Kasumi-1 (cell line): ENCODE results near the gene PDXP.

Experiments
- DNase-seq, 2 experiments: peaks; one replicate each; lab custom pipeline; 2025; lab: John Stamatoyannopoulos, UW

The PDXP gene

DNA sequence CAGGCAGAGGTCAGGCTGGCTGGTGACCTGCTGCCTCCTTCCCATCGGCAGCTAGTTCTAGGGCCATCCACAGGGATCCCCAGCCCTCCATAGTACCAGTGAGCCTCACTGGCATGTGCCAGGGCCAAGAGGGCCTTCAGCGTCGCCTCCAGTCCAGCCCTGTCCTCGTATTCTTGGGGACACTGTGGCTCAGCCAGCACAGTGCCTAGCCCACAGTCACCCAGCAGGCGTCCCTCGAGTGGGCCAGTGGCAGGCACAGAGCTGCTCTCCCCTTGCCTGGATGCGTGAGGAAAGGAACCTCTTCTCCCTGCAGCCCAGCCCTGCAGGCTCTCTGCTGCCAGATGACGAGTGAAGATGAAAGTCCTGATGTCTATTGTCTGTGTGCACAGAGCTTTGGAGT, 29.7 kb upstream of the PDXP start:
- DNase-seq: no peak

DNA sequence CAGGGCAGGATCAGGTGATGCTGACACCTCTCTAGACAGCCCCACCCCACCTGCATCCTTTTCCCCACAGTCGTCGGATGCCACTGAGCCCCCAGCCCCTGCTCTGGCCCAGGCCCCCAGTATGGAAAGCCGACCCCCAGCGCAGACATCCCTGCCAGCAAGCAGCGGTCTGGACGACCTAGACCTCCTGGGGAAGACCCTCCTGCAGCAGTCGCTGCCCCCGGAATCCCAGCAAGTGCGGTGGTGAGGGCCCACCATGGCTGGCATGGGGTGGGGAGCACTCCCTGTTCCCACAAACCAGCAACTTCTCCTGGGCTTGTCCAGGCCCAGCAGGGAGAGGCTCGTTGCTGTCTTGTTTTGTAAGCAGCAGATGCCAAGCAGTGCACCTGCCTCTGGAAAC, 28.6 kb upstream of the PDXP start:
- no peak for DNase-seq

DNA sequence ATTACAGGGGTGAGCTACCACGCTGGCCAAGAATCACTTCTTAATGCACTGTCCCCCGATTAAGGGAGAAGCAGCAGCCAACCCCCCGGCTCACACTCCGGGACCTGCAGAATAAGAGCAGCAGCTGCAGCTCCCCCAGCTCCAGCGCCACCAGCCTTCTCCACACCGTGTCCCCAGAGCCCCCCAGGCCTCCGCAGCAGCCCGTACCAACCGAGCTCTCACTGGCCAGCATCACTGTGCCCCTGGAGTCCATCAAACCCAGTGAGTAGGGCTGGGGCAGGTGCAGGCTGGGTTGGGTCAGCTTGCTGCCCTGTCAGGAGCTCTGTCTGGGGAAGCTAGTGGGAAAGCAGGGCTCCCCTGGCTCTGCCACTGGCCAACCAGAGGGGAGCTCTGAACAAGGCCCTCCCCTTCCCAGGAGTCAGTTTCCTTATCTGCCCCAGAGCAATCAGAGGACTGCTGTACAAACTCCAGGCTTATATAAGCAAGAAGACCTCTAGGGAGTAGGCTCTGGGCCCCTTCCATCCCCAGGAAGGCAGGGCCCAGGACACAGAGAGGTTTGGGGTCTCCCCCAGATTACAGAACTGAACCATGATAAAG, 27.6 kb upstream of the PDXP start:
- DNase-seq: no peak

DNA sequence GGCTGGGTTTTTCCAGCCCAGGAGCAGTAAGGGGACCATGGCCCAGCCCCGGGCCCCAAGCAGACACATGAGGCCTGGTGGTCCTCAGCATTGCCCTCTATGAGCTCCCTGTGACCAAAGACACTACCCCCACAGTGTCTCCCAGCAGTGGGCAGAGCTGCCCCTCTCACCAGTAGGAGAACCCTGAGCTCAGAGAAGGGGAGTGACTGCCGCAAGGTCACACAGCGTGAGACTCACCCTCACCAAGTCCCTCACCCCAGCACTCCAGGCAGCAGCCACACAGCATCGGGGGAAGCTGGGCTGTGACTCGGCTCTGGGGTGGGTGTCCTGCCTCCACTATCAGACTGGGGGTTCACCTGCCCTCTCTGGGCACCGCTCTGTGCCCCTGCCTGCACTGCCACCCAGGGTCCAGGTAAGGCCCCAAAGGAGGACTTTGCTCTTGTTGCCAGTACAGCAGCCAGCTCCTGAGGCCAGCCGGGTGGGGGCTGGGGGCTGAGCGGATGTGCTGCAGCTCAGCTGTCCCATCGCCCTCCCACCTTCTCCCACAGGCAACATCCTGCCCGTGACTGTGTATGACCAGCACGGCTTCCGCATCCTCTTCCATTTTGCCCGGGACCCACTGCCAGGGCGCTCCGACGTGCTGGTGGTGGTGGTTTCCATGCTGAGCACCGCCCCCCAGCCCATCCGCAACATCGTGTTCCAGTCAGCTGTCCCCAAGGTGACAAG, 26.9 kb upstream of the PDXP start:
- DNase-seq: no peak

DNA sequence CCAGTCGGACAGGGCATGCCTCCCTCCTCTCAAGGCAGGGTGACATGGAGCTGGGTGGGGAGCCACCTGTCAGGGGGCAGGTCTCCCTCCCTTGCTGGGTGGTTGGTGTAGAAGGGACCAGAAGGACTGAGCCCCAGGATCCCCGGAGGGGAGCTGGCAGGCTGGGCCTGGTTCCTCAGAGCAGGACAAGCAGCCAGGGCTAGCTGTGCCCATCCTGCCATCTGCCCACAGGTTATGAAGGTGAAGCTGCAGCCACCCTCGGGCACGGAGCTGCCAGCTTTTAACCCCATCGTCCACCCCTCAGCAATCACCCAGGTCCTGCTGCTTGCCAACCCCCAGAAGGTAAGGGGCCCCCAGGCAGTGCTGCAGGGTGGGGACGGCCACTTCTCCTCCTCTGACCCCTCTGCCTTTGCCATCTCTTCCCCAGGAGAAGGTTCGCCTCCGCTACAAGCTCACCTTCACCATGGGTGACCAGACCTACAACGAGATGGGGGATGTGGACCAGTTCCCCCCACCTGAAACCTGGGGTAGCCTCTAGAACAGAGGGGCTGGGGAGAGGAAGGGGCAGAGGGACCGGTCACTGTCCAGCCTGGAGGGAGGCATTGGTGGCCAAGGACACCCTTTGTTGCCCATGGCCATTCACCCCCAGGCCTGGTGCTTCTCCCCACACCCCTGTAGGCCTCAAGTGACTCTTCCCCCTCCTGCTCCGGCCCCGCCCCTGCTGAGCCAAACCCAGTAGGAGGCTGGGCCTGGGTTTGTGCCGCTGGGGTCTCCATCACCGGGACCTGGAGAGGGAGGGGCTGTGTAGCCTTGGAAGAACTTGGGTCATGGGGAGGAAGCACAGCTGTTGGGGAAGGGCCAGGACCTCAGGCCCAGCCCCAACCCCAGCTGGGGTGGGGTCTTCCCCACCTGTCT, 26.1 kb upstream of the PDXP start:
- DNase-seq: no peak

DNA sequence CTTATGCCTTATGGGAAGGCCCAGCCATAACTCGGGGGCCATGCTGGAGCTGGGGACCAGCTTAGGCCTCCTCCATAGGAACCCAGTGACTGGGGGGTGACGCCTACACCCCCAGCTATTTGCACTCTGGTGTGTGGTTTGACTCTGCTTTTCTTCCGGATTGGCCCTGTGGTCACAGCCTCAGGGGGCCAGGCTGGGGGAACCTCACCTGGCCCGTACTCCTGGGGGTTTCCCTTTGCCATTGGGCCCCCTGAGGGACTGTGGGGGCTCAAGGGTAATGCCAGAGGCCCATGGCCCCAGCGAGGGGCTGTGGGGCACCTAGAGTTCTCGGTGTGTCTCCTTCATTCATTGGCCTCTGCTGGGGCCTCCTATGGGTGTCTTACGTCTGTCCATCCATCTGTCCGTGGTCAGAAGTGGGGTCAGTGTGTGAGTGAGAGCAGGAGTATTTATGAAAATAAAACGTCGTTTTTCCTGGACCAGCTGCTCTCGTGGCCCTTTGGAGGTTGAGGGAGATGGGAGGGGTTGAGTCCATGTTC, 25.4 kb upstream of the PDXP start:
- DNase-seq: peak; percentile 74 to 89

DNA sequence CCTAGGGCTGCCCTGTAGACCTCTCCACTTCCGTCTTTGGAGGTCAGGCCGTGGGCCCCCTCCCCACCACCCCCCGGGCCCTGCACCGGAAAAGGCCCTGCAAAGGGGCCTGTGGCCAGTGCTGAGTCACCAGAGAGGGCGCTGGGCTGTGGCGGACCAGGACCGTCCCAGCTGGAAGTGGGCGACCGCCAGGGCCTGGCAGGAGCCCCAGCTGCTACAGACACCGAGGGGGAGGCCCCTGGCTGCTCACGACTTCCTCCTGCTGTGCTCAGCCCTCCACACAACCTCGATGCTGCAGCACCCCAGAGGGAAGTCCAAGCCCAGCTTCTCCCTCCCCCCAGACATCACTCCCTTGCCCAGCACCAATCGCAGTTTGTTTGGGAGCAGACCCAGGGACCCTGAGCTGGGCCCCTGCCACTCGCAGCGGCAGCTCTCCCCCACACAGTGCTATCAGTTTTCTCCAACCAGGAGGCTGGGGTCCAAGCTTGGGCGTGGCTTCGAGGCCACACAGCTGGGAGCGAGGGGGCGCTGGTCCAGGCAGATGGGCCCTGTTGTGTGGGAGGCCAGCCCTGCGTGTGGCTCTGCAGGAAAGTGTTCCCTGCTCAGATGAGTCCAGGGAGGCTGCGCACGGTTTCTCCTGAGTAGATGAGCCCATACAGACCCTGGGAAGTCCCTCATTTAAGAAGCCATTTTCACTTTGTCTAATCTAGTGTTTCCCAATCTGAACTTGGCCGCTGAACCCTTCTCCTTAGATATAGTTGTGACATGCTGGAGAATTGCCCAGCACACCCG, 24.7 kb upstream of the PDXP start:
- peak; percentile 97 for DNase-seq

DNA sequence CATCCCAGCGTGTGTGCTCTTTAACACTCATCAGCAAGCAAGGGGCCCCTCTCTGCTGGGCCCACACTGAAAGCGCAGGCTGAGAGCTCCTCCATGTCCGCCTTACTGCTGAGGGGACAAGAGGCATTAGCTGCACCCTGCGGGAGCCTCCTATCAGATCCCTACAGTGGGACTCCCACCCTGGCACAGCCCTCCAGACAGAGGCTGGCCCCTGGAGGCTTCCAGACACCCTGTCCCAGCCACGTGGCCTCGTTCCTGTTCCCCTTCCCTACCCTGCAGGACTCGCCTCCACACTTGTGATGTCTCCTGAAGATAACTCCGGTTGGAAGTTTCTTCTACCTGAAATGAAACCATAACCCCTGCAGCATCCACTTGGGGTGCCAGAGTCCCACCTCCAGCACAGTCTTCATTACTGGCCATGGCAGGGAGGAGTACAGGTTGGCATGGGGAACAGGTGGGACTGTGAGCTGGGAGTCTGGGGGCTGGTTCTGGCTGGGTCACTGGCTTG, 24.1 kb upstream of the PDXP start:
- DNase-seq: peak; percentile 48 to 50

DNA sequence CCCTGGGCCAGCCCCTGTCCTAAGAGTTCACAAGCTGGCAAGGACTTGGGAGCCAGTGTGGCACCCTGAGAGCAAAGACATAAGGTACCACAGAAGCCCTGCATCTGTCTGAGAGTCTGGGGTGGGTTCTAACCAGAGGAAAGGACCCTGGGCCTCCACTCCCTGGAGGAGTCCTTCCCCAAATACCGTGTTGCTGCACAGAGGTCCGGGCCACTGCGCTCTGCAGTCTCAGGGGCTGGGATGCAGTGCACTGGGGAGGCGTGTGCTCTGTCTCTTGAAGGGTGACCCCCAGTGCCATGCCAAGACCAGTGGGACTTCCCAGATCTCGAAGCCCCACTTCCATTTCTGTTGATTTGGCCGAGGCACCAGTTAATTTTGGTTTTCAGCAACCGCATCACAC, 23.4 kb upstream of the PDXP start:
- no peak for DNase-seq

DNA sequence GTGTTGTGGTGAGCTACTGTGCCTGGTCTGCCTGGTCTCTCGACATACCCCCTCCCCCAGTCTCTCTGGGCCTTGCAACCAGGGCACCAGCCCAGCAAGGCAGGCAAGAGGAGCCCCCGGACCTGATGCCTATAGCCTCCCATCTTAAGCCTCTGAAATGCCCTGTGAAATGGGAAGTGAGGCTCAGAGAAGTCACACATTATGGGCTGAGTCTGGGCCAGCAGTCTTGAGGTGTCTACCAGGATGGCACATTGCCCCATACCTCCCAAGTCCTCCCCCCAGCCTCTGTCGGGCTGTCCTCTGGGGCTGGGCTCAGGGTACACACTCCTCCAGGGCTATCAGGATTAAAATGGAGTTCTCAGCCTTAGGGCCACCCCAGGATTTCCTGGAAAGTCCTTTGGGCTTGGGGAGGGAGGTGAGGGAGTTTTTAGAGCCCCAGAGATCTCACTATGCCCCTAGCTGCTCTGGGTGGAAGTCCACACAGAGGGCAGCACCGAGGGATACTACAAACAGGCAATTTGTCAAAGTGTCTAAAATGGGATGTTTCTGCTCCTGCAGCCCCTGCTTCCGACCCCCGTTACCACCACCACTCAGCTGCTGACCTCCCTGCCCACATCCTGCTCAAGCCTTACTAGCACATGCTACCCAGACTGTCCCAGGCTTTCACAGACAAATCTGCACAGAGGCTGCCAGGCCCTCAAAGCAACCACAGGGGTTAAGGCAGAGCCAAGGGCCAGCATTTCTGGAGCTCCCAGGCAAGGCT, 22.2 kb upstream of the PDXP start:
- DNase-seq: peak; percentile 39 to 68

DNA sequence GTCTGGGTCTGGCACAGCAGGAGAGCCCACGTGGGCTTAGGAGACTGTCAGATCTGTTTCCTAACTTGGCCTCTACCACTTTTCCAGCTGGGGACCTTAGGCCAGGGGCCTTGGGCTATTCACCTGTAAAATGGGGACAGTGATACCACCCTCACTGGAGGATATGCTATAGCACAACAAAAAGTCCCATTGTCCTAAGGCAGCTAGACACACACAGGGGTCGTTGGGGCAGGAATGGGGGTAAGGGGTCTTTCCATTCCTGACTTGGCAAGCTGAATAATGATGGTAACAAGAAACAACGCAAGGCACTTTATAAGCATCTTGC, 21.6 kb upstream of the PDXP start:
- DNase-seq: no peak

DNA sequence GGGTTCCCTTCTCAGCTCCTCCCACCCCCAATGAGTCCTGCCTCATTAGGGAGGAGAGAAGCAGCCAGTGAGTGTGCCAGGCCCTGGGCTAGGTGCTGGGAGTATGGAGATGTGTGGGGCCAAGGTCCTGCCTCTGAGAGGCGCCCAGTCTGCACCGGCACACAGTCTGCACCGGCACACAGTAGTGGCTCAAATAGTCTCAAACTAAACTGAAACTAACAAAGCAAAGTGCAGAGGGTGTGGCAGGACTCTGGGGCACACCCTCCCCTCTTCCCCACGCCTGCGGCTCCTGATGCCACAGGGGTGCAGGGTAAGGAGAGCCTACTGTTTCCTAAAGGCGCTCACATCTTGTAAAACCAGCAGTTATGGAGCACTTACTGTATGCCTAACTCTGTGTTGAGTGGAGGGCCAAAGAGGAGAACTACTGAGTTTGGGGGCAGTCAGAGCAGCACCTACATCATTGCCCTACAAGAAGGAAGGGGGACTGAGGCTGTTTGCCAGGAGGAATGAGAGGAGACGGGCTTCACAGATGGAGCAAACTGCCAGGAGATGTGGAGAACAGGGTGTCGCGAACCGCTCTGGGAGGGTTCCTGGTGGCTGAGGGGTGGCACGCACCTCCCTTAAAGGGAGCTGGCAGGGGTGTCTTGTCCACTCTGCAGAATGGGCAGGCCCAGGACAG, 20.0 kb upstream of the PDXP start:
- peak in 1 of 2 experiments; percentile 3 for DNase-seq

DNA sequence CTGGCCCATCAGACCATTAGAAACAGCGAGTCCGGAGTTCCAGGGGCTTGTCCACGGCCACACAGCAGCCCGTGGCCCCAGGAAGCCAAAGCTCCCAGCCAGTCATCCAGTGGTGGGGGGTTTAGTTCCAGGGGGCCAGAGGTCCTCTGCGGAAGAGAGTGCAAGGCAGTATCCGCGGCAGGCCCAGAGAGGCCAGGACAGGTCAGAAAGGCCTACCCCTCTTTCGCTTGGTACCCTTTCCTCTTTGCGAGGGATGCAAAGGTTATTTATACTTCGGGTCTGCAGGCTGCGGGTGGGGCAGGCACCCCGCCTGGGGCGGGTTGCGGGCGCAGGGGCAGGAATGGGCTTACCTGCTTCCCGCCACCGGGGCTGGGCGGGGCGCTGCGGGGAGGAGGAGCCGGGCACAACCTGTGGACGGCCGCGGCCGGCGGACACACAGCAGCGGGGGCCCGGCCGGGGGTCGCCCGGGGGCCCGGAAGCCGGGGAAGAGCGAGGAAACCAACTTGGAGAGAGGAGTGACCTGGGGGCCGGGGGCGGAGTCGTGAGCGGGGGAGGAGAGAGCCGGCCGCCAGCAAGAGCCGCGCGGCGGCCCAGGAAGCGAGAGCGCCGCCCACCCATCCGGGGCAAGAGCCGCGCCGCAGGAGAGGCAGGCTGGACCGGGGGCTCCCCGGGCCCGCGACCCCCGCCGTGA, 19.3 kb upstream of the PDXP start, which contains the start of gene SH3BP1:
TSS of gene SH3BP1 (plus strand) at position 600 of the 691 bp plus-strand sequence. CDS start 119 bp downstream, outside the sequence.
- peak; percentile 57 to 58 for DNase-seq

DNA sequence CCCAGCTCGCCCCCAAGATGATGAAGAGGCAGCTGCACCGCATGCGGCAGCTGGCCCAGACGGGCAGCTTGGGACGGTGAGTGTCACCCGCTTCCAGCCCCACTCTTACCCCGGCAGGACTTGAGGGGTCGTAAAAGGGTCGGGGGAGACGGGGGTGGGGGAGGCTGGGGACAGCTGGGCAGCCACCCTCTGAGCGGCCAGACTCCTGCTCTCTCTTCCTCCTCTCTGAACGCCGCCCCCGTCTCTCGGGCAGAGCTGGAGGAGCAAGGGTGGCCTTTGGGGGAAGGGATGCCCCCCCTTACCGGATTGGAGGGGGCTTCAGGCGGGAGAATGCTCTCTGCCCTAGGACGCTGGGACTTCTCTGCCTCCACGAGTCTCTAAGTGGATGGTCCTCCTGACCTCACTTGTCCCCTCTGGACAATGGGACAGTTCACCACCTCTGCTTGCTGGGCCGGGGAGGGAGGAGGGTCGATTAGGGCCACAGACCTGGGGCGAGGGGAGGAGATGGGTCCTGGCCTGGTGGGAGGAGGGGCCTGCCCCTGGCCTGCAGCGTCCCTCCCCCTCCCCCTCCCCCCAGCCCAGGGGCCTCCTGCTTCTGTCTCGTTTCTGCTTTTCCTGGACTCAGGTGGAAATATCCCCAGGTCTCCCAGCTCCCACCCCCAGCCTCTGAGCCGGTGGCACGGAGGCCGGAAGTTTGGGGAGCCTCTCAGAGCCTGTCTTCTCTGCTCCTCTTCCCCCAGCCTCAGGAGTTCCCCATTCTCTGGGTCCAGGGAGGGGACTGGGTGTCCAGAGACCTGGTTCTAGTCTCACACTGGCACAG, 18.5 kb upstream of the PDXP start:
- peak; percentile 66 to 67 for DNase-seq

DNA sequence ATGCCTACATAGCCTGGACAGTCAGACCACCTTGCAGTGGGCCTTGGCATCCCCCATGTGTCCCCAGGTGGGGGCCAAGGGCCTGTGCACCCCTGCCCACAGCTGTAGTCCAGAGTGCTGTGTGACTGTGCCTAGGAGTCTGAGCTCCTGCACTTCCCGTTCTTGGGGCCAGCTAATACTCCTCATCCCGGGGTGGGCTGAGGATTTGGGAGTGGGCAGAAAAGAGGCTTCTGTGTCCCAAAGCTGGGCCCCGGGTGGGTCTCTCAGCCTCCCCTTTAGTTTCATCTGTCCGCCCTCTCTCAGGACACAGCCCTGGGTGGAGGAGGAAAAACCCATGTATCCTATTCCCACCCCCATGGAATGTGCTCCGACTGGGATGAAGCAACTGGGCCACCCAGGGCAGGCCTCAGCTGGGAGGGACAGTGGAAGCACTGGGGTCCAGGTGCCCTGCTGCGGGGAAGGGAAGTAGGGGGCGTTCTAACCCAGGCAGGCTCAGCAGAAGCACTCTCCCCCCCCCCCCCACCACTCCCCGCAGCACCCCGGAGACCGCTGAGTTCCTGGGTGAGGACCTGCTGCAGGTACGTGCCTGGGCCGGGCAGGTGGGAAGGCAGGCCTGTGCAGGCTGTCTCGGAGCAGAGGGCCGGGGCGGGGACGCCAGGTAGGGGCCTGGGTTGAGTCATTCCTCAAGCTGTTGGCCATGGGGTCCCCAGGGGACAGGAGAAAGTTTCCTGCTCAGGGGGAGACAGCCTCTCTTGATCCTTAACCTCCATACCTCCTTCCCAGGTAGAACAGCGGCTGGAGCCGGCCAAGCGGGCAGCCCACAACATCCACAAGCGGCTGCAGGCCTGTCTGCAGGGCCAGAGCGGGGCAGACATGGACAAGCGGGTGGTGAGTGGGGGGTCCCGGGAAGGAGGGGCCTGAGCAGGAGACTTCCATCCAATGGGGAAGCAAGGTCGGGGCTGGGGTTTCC, 17.6 kb upstream of the PDXP start:
- peak in 1 of 2 experiments; percentile 57 for DNase-seq

DNA sequence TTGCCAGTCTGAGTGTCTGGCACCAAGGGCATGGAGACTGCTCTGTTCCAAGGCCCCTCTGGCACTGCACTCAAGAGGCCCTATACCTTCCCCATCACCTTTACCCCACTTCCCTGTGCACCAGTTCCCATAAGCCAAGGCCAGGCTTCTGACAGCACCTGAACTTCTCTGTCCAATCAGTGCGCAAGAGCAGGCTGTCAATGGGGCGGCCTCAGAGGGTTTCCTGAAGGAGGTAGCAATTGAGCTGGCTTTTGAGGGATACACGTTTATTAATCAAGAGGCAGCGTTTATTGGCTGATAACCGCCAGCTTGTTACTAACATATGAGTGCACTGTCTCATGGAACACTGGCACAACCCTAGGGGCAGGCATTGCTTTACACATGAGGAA, 17.0 kb upstream of the PDXP start:
- DNase-seq: no peak

DNA sequence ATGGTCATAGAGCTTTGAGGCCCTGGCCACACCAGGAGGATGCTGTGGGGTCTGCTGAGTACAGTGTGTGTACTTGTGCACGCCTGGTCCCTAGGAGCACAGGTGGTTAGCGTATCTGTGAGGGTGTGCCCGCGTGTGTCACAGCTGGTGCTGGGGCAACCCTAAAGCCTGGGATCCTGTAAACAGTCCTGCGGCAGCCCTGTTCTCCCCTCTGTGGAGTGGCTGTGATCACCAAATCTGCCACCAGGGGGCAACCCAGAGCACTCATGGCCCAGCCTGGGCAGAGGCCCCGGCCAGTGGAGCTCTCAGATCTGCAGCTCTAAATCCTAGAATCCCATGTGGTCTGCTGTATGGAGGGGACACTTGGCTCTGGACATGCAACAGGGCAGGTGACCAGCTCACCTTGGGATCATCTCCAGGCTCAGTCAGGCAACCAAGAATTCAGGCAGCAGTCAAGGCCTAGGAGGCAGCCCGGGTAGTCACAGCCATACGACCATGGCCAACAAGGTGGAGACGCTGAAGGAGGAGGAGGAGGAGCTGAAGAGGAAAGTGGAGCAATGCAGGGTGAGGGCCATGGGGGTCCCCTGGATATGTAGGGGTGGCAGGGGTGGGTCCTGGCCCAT, 15.2 kb upstream of the PDXP start:
- DNase-seq: peak; percentile 60 to 66
